Right cardiac atrium (tissue), 5 donors: ENCODE data around the gene GAB4. TPM values are rescaled to one million over a fixed set of nuclear protein-coding genes. Genes with fewer than 3 reads are reported as not detected.
A peak's percentile ranks its signal among the peaks of the same experiment; 100 is the strongest.
"Not testable (repeated sequence)": the region's sequence is repeated elsewhere in the genome, so short reads cannot be mapped to it uniquely, and the experiment has no call there.

Experiments
- ATAC-seq, 2 donors: fragments of 200-7000 bp; cut with Tn5 transposase; one replicate each; pipeline versions ENCODE4 v1.8.0 to v1.9.1; 2020; ENCODE audit warnings: moderate library complexity in 2 of 2, mild to moderate bottlenecking in 1 of 2
- DNase-seq, 3 donors: peaks; one replicate each; pipeline ENCODE4 v3.0.0-alpha.2; 2020
- H3K27ac ChIP-seq: one replicate; pipeline ENCODE4 v1.5.1; 2013; ENCODE audit warnings: mild to moderate bottlenecking, low read length, control low read depth, moderate library complexity
- H3K27me3 ChIP-seq: one replicate; pipeline ENCODE4 v1.6.1; 2013; ENCODE audit not compliant: control insufficient read depth, insufficient read depth
- H3K4me1 ChIP-seq: one replicate; pipeline ENCODE4 v1.6.1; 2013; ENCODE audit warnings: low read length; ENCODE audit not compliant: control insufficient read depth, insufficient read depth
- H3K4me3 ChIP-seq: one replicate; pipeline ENCODE4 v1.5.1; 2013; ENCODE audit warnings: low read length, control low read depth
- H3K9me3 ChIP-seq: one replicate; pipeline ENCODE4 v1.6.1; 2013; ENCODE audit warnings: low read length; ENCODE audit not compliant: control insufficient read depth
- WGBS: extraction: QIAGEN DNeasy Blood & Tissue Kit; methylation state at CpG from one replicate; pipeline ENCODE4 v1.1.7; 2013; 5-methylcytosine and 5-hydroxymethylcytosine counted together
- intact Hi-C, 4 donors: fragments of 100-400 bp; cut with DNase I; formaldehyde crosslinking; loops; one replicate each; pipeline versions ENCODE4 v1.11.0 to v1.14.0; 2022 to 2023
- polyA plus RNA-seq: library from polyadenylated mRNA; stranded (reverse); fragments of 200-250 nt; gene quantifications from one replicate; pipeline ENCODE4 v1.2.3, GENCODE V29; 2013
- total RNA-seq, 4 donors: library from RNA; stranded (reverse); fragmentation: NEBNext Ultra II Directional; extraction: Animal tissue kit (Norgen Biotek cat#: 25700); gene quantifications; one replicate each; pipeline ENCODE4 v1.2.1, GENCODE V29; 2021
- donor health status: healthy with polysubstance abuse.
- donor health status: DM: no; HTN: yes; CAD: no.
- donor health status: DM: no; HTN: no; CAD: no.
- donor health status: DM: no; HTN: yes; CAD: no; lungs with severe emphysema.
- donor health status: DM: yes; HTN: yes; CAD: no.

Gene GAB4
- total and polyA plus RNA-seq, 5 donors: not detected

- peak in 1 of 3 donors; percentile 66 for DNase-seq
- H3K4me1 ChIP-seq, H3K4me3 ChIP-seq, H3K9me3 ChIP-seq, intact Hi-C loops, H3K27me3 ChIP-seq, H3K27ac ChIP-seq, ATAC-seq: not testable (repeated sequence)
- 83% methylated on average over 2 of the region's 2 CpGs for whole genome bisulfite sequencing
Measured at GRCh38 chr22:17032277-17032676, 24.3 kb upstream of the GAB4 start.

- H3K27me3 ChIP-seq, H3K4me3 ChIP-seq, H3K9me3 ChIP-seq, ATAC-seq, H3K4me1 ChIP-seq, intact Hi-C loops, H3K27ac ChIP-seq, DNase-seq: not testable (repeated sequence)
- 74% methylated on average over 5 of the region's 5 CpGs for WGBS
Measured at GRCh38 chr22:17024380-17024779, 16.4 kb upstream of the GAB4 start.

GRCh38 chr22:17015552-17015951 lies 7.5 kb upstream of the GAB4 start:
- H3K9me3 ChIP-seq, H3K27ac ChIP-seq, H3K4me3 ChIP-seq, H3K27me3 ChIP-seq, ATAC-seq, H3K4me1 ChIP-seq, DNase-seq, intact Hi-C loops: not testable (repeated sequence)
- WGBS: 73% methylated on average over 6 of the region's 6 CpGs

GRCh38 chr22:17014101-17014440 lies 6.0 kb upstream of the GAB4 start:
- 65% methylated on average over 3 of the region's 3 CpGs for WGBS
- H3K4me3 ChIP-seq, H3K4me1 ChIP-seq, H3K27me3 ChIP-seq, intact Hi-C loops, H3K27ac ChIP-seq, H3K9me3 ChIP-seq, ATAC-seq, DNase-seq: not testable (repeated sequence)

- no peak overlapping the region for H3K27ac ChIP-seq
- no peaks in the 10 kb centered on the region for H3K9me3 ChIP-seq
- intact Hi-C loops: no loop called here
- no peak for DNase-seq
- no peak for ATAC-seq
- H3K4me1 ChIP-seq: no peaks in the 10 kb centered on the region
- no peak overlapping the region for H3K4me3 ChIP-seq
- WGBS: 92% methylated on average over 2 of the region's 2 CpGs
- H3K27me3 ChIP-seq: no peaks in the 10 kb centered on the region
Measured at GRCh38 chr22:17013396-17014100, 5.5 kb upstream of the GAB4 start.

GRCh38 chr22:17012267-17012666 lies 4.2 kb upstream of the GAB4 start:
- intact Hi-C loops: no loop called here
- WGBS: 87% methylated on average over 4 of the region's 4 CpGs
- Histone ChIP-seq H3K27me3 (no peaks in the 10 kb centered on the region), H3K4me3 (no peak overlapping the region), H3K9me3 (no peaks in the 10 kb centered on the region), H3K4me1 (no peaks in the 10 kb centered on the region), H3K27ac (no peak overlapping the region)
- ATAC-seq (no peak), DNase-seq (no peak)

GRCh38 chr22:17009640-17010291 lies 1.7 kb upstream of the GAB4 start:
- no peak overlapping the region for H3K4me3 ChIP-seq
- intact Hi-C loops: no loop called here
- H3K4me1 ChIP-seq: no peaks in the 10 kb centered on the region
- H3K27ac ChIP-seq: no peak overlapping the region
- ATAC-seq (no peak), DNase-seq (no peak)
- H3K27me3 ChIP-seq: no peaks in the 10 kb centered on the region
- WGBS: 69% methylated on average over 9 of the region's 9 CpGs
- H3K9me3 ChIP-seq: no peaks in the 10 kb centered on the region

- DNase-seq (no peak), ATAC-seq (no peak)
- H3K9me3 ChIP-seq: no peaks in the 10 kb centered on the region
- H3K4me1 ChIP-seq: no peaks in the 10 kb centered on the region
- H3K27ac ChIP-seq: no peak overlapping the region
- intact Hi-C loops: no loop called here
- no peak overlapping the region for H3K4me3 ChIP-seq
- no peaks in the 10 kb centered on the region for H3K27me3 ChIP-seq
- WGBS: 14% methylated on average over 22 of the region's 22 CpGs
Measured at GRCh38 chr22:17007257-17007656, 765 bp downstream of the GAB4 start.

- intact Hi-C loops: no loop called here
- Histone ChIP-seq H3K9me3 (no peaks in the 10 kb centered on the region), H3K4me1 (no peaks in the 10 kb centered on the region), H3K27ac (no peak overlapping the region), H3K27me3 (no peaks in the 10 kb centered on the region), H3K4me3 (no peak overlapping the region)
- ATAC-seq: no peak
- WGBS: 79% methylated on average over 6 of the region's 6 CpGs
- DNase-seq: no peak
Measured at GRCh38 chr22:16989915-16990314, 18.1 kb downstream of the GAB4 start.

- 75% methylated on average over 6 of the region's 6 CpGs for WGBS
- Histone ChIP-seq H3K4me1 (no peaks in the 10 kb centered on the region), H3K27ac (no peak overlapping the region), H3K9me3 (no peaks in the 10 kb centered on the region), H3K4me3 (no peak overlapping the region), H3K27me3 (no peaks in the 10 kb centered on the region)
- intact Hi-C loops: no loop called here
- DNase-seq (no peak), ATAC-seq (peak in 1 of 2 donors; percentile 29)
Measured at GRCh38 chr22:16988257-16988656, 19.8 kb downstream of the GAB4 start.

GRCh38 chr22:16987822-16988221 lies 20.2 kb downstream of the GAB4 start:
- Histone ChIP-seq H3K27me3 (no peaks in the 10 kb centered on the region), H3K4me1 (no peaks in the 10 kb centered on the region), H3K9me3 (no peaks in the 10 kb centered on the region), H3K4me3 (no peak overlapping the region), H3K27ac (no peak overlapping the region)
- 72% methylated on average over 7 of the region's 7 CpGs for WGBS
- no peak for DNase-seq
- no peak for ATAC-seq
- intact Hi-C loops: no loop called here
